Measurements from ENCODE around the gene WDFY3.

The WDFY3 gene

DNA sequence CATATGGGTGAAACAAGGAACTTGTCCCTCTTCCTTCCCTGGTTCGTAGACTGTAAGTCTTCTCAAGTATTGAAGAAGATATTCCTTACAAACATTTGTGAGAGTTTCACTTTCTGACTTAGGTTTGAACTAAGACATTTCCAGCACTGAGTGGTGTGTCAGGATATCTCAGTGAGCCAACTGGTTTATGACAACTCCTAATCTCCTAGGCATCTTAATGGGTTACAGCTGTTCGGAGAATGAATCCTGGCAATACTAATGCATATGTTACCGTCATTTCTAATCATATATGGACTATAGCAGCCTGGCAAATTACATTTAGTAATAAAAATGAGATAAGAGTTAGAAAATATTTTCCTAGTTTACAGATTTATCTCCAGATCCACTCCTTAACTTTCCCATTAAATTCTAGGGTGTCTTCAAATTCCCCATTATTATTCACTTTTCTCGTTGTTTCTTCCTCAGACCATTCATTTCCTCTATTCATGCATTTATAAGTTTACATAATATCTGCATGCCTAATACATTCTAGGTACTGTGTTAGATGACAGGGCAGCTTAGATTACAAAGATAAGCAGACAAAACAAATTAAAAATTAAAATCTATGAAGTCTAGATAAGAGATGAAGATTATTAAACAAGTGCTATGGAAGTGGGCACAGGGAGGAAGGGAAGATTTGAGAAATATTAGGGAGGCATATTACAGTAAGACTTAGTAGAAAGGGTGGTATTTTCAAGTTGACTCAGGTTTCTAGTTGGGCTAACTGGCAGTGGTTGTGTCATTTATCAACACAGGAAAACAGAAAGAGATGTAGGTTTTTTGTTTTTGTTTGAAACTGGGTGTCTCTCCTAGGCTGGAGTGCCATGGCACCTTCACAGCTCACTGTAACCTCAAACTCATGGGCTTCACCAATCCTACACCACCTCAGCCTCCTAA is 173.9 kb downstream of the WDFY3 start:
- no peak for DNase-seq (ENCODE audit: low read depth in 2 of 2)

DNA sequence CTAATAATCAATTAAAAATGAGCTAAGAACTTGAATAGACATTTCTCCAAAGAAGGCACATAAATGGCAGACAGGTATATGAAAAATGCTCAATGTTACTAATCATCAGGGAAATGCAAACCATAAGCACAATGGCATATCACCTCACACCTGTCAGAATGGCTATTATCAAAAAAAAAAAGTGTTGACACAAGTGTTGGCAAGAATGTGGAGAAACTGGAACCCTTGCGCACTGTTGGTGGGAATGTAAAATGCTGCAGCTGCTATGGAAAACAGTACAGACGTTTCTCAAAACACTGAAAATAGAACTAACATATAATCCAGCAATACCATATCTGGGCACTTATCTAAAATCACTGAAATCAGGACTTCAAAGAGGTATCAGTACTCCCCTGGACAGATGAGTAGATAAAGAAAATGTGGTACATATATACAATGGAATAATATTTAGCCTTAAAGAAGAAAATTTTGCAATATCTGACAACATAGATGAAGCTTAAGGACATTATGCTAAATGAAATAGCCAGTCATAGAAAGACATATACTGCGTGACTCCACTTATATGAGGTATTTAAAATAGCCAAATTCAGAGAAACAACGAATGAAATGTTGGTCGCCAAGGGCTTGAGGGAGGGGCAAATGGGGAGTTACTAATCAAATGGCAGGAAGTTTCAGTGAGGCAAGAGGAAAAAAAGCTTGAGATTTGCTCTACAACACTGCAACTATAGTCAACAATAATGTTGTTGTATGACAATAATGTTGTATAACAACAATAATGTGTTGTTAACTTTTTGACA is 175.5 kb downstream of the WDFY3 start:
- DNase-seq (ENCODE audit: low read depth in 2 of 2) = no peak

DNA sequence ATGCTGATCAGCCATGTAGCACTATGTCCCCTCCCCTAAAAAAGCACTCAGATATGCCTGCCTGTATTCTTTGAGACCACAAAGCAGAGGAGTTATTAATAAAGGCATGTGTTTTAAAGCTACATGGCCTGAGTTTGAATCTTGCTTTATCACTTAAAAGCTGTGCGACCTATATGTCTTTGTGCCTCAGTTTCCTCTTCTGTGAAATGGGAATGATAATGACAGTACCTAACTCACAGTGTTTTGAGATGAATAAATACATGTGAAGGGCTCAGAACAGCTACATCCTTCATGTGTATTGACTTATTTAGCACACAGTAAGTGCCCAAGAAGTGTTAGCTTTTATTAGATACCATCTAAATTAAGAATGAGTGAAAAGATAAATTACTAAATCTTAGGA is 180.0 kb downstream of the WDFY3 start:
- no peak for DNase-seq (ENCODE audit: low read depth in 2 of 2)

DNA sequence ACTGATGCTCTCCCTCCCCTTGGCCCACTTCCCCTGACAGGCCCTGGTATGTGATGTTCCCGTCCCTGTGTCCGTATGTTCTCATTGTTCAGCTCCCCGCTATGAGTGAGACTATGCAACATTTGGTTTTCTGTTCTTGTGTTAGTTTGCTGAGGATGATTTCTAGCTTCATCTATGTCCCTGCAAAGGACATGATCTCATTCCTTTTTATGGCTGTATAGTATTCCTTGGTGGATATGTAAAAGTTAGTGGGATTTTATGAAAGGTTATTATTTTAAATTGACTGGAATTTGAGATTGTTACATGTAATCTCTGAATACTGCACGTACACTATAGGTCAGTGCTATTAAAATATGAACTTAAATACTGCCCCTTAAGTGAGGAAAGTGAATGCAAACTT is 184.0 kb downstream of the WDFY3 start:
- no peak for DNase-seq (ENCODE audit: low read depth in 2 of 2)

- DNase-seq (ENCODE audit: low read depth in 2 of 2) = no peak
These were observed 185.8 kb downstream of the WDFY3 start for GRCh38 chr4:84780719-84781118.

DNA sequence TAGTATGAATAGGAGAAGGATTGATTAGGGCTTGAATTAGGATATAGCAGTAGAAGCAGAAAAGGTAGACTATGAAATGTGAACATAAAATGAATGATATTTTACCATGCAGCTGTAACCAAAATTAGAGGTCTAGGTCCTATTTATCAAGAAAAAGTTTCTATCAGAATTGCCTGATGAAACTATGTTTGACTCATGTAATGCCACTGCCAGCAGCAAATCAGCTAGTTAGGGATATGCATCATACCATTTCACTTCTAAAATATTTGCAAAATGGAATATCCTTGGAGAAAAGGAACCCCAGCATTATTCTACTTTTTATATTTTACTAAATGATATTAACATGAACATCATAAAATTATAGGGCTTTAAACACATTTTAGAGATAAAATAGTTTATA is 188.4 kb downstream of the WDFY3 start:
- no peak for DNase-seq (ENCODE audit: low read depth in 2 of 2)

DNA sequence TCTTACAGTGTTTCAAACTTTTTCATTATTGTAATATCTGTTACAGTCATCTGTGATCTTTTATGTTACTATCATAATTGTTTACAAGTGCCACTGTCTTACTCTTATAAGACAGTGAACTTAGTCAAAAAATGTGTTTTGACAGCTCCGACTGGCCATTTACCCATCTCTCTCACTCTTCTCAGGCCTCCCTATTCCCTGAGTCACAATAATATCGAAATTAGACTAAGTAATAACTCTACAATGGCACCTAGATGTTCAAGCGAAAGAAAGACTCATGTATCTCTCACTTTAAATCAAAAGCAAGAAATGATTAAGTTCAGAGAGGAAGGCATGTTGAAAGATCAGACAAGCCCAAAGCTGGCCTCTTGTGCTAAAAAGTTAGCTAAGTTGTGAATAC is 199.3 kb downstream of the WDFY3 start:
- DNase-seq (ENCODE audit: low read depth in 2 of 2) = no peak

GRCh38 chr4:84753321-84753972 is 213.0 kb downstream of the WDFY3 start:
- DNase-seq (ENCODE audit: low read depth in 2 of 2) = no peak

GRCh38 chr4:84751707-84752106 is 214.8 kb downstream of the WDFY3 start:
- no peak for DNase-seq (ENCODE audit: low read depth in 2 of 2)

- DNase-seq (ENCODE audit: low read depth in 2 of 2) = no peak
These were observed 215.6 kb downstream of the WDFY3 start for GRCh38 chr4:84750960-84751283.

- no peak for DNase-seq (ENCODE audit: low read depth in 2 of 2)
These were observed 216.1 kb downstream of the WDFY3 start for GRCh38 chr4:84750260-84750959.

DNA sequence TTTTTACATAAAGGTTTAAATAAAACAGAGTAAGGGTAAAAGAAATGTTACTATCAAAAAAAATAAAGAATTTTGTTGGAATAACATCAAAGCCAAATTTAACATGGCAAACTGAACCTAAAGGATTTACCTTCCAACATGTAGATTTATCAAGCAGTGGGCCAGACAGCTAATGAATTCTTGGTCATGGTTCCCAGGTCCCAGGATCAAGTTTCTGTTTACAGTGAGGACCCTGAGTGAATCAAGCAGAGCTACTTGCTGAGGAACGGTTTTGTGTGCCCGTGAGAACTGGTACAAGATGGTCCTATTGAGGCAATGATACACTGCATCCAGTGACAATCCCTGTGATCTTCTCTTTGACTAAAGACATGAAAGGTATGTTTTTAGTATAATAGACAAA is 226.4 kb downstream of the WDFY3 start:
- no peak for DNase-seq (ENCODE audit: low read depth in 2 of 2)

DNA sequence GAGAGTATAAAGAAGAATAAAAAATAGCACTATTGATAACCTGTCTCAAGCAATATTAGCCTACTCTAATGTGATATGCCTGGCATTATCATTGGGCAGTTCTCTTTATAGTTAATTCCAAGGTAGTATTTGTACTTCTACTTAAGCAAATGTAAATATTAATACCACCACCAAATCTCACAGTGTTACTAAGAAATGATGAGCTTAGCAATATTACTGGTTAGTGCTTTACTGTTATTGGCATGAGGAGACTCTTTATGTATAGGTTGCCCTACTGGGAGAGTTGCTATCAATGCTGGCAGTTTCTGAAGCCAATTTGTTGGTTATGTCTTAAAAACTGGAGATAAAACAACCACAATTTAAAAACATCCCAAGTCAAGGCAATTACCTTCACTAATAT is 227.9 kb downstream of the WDFY3 start:
- no peak for DNase-seq (ENCODE audit: low read depth in 2 of 2)

DNA sequence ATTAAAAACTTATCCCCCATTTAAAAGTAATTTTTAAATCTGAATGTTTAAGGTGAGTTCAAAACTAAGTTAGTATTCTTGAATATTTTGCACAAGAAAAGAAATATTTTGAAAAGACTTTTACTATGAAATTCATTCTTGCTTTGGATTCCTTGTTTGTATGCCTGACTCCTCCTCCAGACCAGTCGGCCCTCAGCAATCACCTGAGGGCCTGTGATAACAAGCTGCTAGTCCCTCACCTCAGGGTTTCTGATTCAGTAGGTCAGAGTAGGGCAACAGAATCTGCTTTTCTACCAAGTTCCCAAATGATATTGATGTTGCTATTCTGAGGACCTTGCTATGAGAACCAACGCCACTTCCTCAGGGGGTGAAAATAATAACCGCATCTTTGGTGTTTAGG is 228.8 kb downstream of the WDFY3 start:
- DNase-seq (ENCODE audit: low read depth in 2 of 2) = no peak

- no peak for DNase-seq (ENCODE audit: low read depth in 2 of 2)
These were observed 232.5 kb downstream of the WDFY3 start for GRCh38 chr4:84734037-84734436.

DNA sequence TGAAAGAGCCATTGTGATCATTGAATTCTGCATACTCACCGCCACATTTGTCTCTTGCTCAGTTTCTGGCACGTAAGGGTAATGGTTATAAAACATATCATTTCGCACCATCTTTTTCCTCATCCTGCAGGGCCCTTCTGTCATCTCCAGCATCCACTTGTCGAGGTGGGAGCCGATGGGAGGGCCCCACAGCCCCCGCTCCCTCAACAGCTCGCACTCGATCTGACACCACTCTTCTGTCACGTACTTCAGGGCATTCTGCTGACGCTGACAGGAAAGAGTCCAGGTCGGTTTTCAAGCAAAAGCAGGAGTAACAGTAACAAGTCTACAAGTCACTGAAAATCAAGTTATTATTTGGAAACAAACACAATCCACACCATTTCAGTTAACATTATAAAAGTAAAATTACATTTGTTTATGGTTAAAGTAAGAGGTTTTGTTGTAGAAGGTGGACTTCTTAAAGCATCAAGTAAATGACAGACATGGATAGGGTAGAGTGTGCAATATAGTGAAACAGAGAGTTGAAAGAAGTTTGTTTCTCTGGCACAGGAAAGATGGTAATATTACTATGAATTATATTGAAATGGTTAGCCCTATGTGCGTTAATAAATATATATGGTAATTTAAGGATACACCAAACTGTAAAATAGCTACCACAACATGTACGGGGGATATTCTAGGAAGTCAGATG is 233.0 kb downstream of the WDFY3 start:
- DNase-seq (ENCODE audit: low read depth in 2 of 2) = no peak

- no peak for DNase-seq (ENCODE audit: low read depth in 2 of 2)
These were observed 236.1 kb downstream of the WDFY3 start for GRCh38 chr4:84730375-84730774.

GRCh38 chr4:84727491-84727890 is 239.0 kb downstream of the WDFY3 start:
- no peak for DNase-seq (ENCODE audit: low read depth in 2 of 2)

GRCh38 chr4:84726356-84726755 is 240.1 kb downstream of the WDFY3 start:
- DNase-seq (ENCODE audit: low read depth in 2 of 2) = no peak

DNA sequence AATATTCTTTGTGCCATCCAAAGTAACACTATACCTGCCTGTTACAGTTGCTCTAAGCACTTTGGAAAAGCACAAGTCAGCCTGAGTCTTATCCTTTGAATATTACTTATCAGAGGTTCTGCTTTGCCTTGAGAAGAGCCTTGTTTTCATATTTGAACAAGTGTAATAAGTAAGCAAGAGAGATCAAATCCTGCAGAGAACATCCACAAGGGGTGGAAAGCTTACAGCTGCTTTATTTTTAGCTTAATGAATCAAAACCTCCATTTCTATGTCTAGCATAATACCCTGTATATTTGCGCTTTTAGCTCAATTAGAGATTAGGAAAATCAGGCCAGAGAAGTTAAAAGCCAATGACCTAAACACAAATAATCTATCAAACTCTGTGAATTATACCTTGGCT is 243.8 kb downstream of the WDFY3 start:
- DNase-seq (ENCODE audit: low read depth in 2 of 2) = no peak

DNA sequence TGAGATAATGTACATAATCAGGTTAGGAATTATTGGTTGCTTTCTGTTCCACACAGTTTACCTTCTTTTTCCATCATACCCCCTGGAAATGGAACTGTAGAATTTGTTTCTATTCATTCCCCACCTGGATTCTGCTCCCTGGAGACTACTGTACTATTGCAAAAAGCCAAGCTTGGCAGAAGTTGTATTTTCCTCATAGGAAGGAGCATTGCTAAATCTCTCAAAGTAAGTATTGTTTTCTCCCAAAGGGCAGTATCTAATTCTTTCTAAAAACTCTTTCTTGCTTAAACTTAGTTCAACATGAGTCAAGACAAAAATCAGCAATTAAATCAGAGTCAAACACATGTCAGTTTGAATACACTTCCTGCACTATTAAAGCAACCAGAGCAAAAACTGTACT is 247.4 kb downstream of the WDFY3 start:
- no peak for DNase-seq (ENCODE audit: low read depth in 2 of 2)

Data from stimulated activated CD8-positive, alpha-beta memory T cell treated with anti-CD3 and anti-CD28 coated beads, Interleukin-15, amount 100 ng/mL, for 4 hours (primary cell).